Keratinocyte (primary cell): Measurements from ENCODE around the gene ASB14. TPM values are rescaled to one million over a fixed set of nuclear protein-coding genes. Genes with fewer than 3 reads are reported as not detected.

ENCODE experiments used
- DNase-seq: peaks from one replicate; pipeline ENCODE4 v3.0.0-alpha.2; 2011; ENCODE audit warnings: low read depth, missing footprints, low spot score
- FAIRE-seq: peaks from 2 replicates; lab custom pipeline; 2011; peaks lifted over from hg19 to GRCh38; lab: Jason Lieb, UNC
- H2AFZ ChIP-seq: 2 replicates; pipeline ENCODE4 v1.6.0; 2012; ENCODE audit warnings: low read length, control low read depth, inconsistent platforms; ENCODE audit not compliant: control insufficient read depth
- H3K27ac ChIP-seq: 2 replicates; pipeline ENCODE4 v1.5.1; 2011; ENCODE audit warnings: low read length; ENCODE audit not compliant: control insufficient read depth, insufficient read depth
- H3K27me3 ChIP-seq: 3 replicates; pipeline ENCODE4 v1.6.0; 2011; ENCODE audit warnings: low read length; ENCODE audit not compliant: control insufficient read depth, insufficient read depth; ENCODE audit errors: extremely low read depth
- H3K36me3 ChIP-seq, 2 experiments: 2 replicates in 1 of 2; 3 replicates in 1 of 2; pipeline ENCODE4 v1.5.1; 2011; ENCODE audit warnings: low read length in 2 of 2, mild to moderate bottlenecking in 1 of 2; ENCODE audit not compliant: control insufficient read depth in 2 of 2, insufficient read depth in 2 of 2; ENCODE audit errors: extremely low read depth in 1 of 2
- H3K4me1 ChIP-seq: 3 replicates; pipeline ENCODE4 v1.5.1; 2011; ENCODE audit warnings: low read length; ENCODE audit not compliant: control insufficient read depth, insufficient read depth; ENCODE audit errors: extremely low read depth
- H3K4me2 ChIP-seq: 3 replicates; pipeline ENCODE4 v1.6.0; 2011; ENCODE audit warnings: low read depth, low read length; ENCODE audit not compliant: control insufficient read depth, insufficient read depth; ENCODE audit errors: extremely low read depth
- H3K4me3 ChIP-seq, 3 experiments: fragments of 200-600 bp in 1 of 3; sonication (generic) in 1 of 3; 2 replicates in 2 of 3; 3 replicates in 1 of 3; pipeline ENCODE4 v1.5.1; 2011 to 2016; ENCODE audit warnings: low read length in 3 of 3, mild to moderate bottlenecking in 3 of 3, control low read depth in 2 of 3, inconsistent platforms in 1 of 3, low read depth in 1 of 3, mixed read lengths in 1 of 3, mixed run types in 1 of 3, moderate library complexity in 1 of 3; ENCODE audit not compliant: control insufficient read depth in 2 of 3, insufficient read depth in 2 of 3; ENCODE audit errors: extremely low read depth in 1 of 3
- H3K79me2 ChIP-seq: 2 replicates; pipeline ENCODE4 v1.6.0; 2012; ENCODE audit warnings: low read length; ENCODE audit not compliant: control insufficient read depth, insufficient read depth
- H3K9ac ChIP-seq: 3 replicates; pipeline ENCODE4 v1.6.0; 2011; ENCODE audit warnings: low read length; ENCODE audit not compliant: control insufficient read depth, insufficient read depth; ENCODE audit errors: extremely low read depth
- H3K9me1 ChIP-seq: 3 replicates; pipeline ENCODE4 v1.6.0; 2011; ENCODE audit warnings: low read length; ENCODE audit not compliant: control insufficient read depth, insufficient read depth; ENCODE audit errors: extremely low read depth
- H3K9me3 ChIP-seq: 2 replicates; pipeline ENCODE4 v1.5.1; 2012; ENCODE audit warnings: low read depth, low read length; ENCODE audit not compliant: control insufficient read depth
- H4K20me1 ChIP-seq: 3 replicates; pipeline ENCODE4 v1.6.0; 2011; ENCODE audit warnings: low read length; ENCODE audit not compliant: control insufficient read depth, insufficient read depth; ENCODE audit errors: extremely low read depth
- EZH2 ChIP-seq: IDR thresholded peaks from one replicate; pipeline ENCODE4 v1.6.1; 2012; ENCODE audit warnings: inconsistent platforms, mild to moderate bottlenecking, low read length, moderate library complexity
- dilution Hi-C: fragments of 300-500 bp; cut with MboI; formaldehyde crosslinking; loops from one replicate; pipeline ENCODE4 v1.7.0; 2020; ENCODE audit warnings: low sequenced_read_pairs; ENCODE audit not compliant: extremely low pct_ligation_motif_present
- polyA plus RNA-seq, 5 experiments: library from polyadenylated mRNA; depleted of rRNA in 3 of 5; stranded (reverse) in 3 of 5; stranded (forward) in 1 of 5; unstranded in 1 of 5; fragments of >200 nt; gene quantifications; 1 replicate in 1 of 5; 2 replicates in 3 of 5; 3 replicates in 1 of 5; pipeline versions ENCODE4 v1.2.1 to v1.2.3, GENCODE V29; 2011 to 2012; ENCODE audit warnings: missing spikeins in 2 of 5, low read depth in 1 of 5, low replicate concordance in 1 of 5
- TF ChIP-seq, protein P1 (sequence below), 3 experiments: IDR thresholded peaks in 1 of 3; conservative IDR thresholded peaks in 1 of 3; optimal IDR thresholded peaks in 1 of 3; 2 replicates in 2 of 3; 3 replicates in 1 of 3; pipeline versions ENCODE3 to v1.5.1; 2011; ENCODE audit warnings: low read length in 3 of 3, mild to moderate bottlenecking in 3 of 3, moderate library complexity in 2 of 3, control low read depth in 1 of 3, inconsistent platforms in 1 of 3; ENCODE audit not compliant: insufficient read depth in 2 of 3; ENCODE audit errors: extremely low read depth in 1 of 3

The ASB14 gene
- polyA plus RNA-seq, 1 donor (not counting 4 experiments of a cell fraction or from before 2014, with no cell fraction given): not detected

DNA sequence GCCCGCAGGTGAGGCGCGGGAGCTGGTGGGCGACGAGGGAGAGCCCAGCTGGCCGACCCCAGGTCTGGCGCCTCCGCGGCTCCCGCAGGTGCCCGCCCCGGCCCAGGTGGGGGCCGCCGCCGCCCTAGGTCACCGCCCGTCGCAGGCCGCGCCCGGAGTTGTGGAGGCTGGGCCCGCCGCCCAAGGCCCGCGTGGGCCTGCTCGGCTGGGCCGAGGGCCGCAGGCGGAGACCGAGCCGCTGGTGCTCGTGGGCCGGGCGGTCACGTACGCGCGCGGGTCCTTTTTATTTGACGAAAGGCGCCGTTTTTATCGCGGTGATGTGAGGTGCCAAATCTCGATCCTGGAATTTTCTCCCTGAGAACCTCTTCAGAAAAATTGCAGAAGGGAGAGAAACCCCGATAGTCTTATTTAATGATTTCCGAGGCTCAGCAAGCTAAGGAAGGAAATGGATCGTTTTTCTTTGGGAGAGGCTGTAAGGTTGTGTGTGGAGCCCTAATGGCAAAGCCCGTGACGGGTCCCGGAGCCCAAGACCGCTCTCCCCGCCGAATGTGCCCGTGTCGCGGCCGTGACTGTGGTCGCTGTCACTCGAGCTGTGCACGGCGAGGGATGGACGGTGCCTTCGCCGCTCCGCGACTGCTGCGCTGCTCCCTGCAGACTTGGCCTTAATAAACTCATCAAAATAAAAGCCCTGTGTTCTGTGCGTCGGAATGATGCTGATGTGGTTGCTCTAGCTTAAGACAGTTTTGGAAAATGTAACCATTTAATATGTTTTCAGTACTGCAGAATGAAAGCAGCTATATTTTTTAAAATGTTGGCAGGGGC lies 64.3 kb downstream of the ASB14 start:
- Histone ChIP-seq H3K9ac (peak overlapping the region; percentile 87), H3K27me3 (no peaks in the 10 kb centered on the region), H4K20me1 (no peaks in the 10 kb centered on the region), H3K4me1 (peaks cover 28% of the 10 kb centered on the region), H3K36me3 (no peaks in the 10 kb centered on the region), H3K27ac (peak overlapping the region; percentile 76), H2AFZ (peak overlapping the region; percentile 78), H3K9me3 (no peaks in the 10 kb centered on the region), H3K4me2 (peak overlapping the region; percentile 82), H3K79me2 (peaks cover 23% of the 10 kb centered on the region), H3K4me3 (peak overlapping the region; percentile 67 to 94 (median 88)), H3K9me1 (no peaks in the 10 kb centered on the region)
- dilution Hi-C loops: no loop called here
- no peak for TF ChIP-seq EZH2
- TF ChIP-seq, protein P1, sequence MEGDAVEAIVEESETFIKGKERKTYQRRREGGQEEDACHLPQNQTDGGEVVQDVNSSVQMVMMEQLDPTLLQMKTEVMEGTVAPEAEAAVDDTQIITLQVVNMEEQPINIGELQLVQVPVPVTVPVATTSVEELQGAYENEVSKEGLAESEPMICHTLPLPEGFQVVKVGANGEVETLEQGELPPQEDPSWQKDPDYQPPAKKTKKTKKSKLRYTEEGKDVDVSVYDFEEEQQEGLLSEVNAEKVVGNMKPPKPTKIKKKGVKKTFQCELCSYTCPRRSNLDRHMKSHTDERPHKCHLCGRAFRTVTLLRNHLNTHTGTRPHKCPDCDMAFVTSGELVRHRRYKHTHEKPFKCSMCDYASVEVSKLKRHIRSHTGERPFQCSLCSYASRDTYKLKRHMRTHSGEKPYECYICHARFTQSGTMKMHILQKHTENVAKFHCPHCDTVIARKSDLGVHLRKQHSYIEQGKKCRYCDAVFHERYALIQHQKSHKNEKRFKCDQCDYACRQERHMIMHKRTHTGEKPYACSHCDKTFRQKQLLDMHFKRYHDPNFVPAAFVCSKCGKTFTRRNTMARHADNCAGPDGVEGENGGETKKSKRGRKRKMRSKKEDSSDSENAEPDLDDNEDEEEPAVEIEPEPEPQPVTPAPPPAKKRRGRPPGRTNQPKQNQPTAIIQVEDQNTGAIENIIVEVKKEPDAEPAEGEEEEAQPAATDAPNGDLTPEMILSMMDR (optimal IDR thresholded peaks at IDR 0.05 in 1 of 3, IDR thresholded peaks at IDR 0.05 in 1 of 3, conservative IDR thresholded peaks at IDR 0.05 in 1 of 3; ENCODE audit: extremely low read depth in 1 of 3, insufficient read depth in 2 of 3, low read length in 3 of 3): no peak
- FAIRE-seq (no peak), DNase-seq (no peak)

DNA sequence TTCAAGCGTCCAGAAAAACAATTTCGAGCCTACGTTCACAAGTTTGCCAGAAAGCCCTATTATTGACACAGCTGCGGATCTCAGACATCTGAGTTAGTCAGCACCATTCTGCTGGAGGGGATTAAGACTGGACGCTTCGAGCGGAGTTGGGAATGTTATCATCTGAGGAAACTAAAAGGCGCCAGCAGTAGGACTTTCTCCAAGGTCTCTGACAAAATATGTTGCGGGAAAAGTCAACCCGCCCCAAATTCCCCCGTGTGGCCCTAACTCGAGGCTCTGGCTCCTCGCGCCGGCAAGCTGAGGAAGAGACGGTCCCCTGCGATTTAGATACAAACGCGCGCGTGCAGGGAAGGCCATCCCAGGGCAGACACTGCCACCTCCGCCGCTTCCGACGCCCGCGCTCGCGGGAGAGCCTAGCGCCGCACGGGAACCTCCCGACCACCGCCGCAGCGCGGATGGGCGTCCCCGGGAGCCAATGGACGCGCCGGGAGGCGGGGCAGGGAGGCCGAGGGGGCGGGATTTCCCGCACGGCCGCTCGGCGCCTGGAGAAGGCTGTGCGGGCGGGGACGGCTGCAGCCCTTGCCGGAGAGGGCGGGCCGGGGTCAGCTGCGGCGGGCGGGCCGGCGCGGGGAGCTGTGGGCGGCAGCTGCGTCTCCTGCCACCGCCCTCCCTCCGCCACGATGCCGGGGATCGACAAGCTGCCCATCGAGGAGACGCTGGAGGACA lies 65.1 kb downstream of the ASB14 start, which contains the start of gene APPL1:
APPL1 (plus strand) TSS at position 526 of the 726 bp plus-strand sequence; CDS start at position 681, 155 bp downstream.
- FAIRE-seq (no peak), DNase-seq (no peak)
- TF ChIP-seq, protein P1 (optimal IDR thresholded peaks at IDR 0.05 in 1 of 3, IDR thresholded peaks at IDR 0.05 in 1 of 3, conservative IDR thresholded peaks at IDR 0.05 in 1 of 3; ENCODE audit: extremely low read depth in 1 of 3, insufficient read depth in 2 of 3, low read length in 3 of 3): no peak
- TF ChIP-seq EZH2: no peak
- Histone ChIP-seq H3K36me3 (no peaks in the 10 kb centered on the region), H3K27ac (peak within 1 kb of the TSS; percentile 76), H3K9me3 (no peaks in the 10 kb centered on the region), H3K4me3 (peak within 1 kb of the TSS; percentile 67 to 94 (median 88)), H3K4me1 (peaks cover 28% of the 10 kb centered on the region), H4K20me1 (no peaks in the 10 kb centered on the region), H3K79me2 (peaks cover 22% of the 10 kb centered on the region), H2AFZ (peak within 1 kb of the TSS; percentile 93), H3K4me2 (peak within 1 kb of the TSS; percentile 82), H3K9ac (peak within 1 kb of the TSS; percentile 87), H3K9me1 (no peaks in the 10 kb centered on the region), H3K27me3 (no peaks in the 10 kb centered on the region)
- dilution Hi-C loops: no loop called here
